GM18526 (cell line): ENCODE measurements around the gene PDE11A.

Experiments used
- POLR2A ChIP-seq: IDR thresholded peaks from 3 replicates; pipeline ENCODE4 v1.6.1; 2011; ENCODE audit not compliant: insufficient read length; ENCODE audit errors: extremely low read depth

The PDE11A gene

GRCh38 chr2:177708106-177708505 is 364.5 kb downstream of the PDE11A start:
- TF ChIP-seq POLR2A = no peak

DNA sequence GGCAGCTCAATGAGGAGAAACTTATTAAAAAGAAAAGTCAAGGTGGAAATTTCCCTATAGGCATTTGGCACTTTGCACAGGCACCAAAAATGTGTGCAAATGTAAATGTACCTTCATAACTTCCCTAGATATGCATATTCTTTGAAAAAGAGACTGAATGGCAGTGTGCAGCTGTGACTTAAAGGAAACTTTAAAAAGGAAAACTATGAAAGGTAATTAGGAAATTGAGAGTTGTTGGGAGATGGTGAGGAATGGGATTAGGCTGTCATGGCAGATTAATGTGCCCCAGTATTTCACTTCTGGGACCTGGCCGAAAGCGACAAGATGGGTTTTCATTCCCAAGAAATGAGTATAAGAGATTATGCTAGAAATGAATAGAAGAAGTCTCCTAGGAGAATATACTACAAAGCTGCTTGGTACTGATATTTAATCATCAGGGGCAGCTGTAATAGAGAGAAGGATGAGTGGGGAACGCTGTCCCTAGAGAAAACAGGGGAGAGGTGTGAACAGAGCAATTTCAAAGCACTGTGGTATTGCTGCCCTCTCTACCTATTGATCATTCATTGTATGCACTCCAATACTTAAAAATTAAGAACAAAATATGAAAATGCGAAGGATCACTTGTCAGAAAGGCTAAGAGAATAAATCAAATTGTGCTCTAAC is 366.9 kb downstream of the PDE11A start:
- no peak for TF ChIP-seq POLR2A

DNA sequence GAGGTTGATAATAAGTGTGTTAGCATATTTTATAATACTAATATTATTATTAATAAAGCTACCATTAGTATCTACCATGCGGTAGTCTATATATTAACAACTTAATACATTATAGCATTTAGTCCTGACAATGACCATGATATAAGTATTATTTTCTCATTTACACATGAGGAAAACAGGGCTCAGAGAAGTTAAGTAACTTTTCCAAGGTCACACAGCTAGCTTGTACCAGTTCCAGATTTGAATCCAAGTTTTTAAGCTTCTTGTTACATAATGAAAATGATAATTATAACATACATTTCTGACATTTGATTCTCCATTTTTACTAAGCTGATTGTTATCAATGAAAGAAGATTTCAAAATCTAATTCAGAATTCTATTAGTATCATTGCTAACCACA is 369.4 kb downstream of the PDE11A start:
- no peak for TF ChIP-seq POLR2A

DNA sequence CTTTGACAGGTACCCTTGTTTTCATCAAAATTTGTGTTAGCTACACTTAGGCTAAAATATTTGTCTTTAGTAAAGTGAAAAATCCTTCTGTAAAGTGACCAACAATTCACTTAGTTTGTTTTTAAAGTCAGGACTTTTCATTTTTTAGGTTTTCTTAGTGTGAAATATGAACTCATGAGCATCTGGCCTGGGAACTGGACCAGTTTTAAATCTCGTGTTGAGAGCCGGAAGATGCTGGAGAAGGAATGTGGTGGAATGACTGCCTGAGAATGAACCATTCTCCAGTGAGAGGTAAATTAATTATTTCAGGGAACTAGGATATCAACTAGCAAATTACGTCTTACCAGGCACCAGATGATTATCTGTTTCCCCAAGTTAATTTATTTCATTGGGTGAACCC is 374.3 kb downstream of the PDE11A start:
- no peak for TF ChIP-seq POLR2A

GRCh38 chr2:177694348-177694747 is 378.2 kb downstream of the PDE11A start:
- TF ChIP-seq POLR2A = no peak

DNA sequence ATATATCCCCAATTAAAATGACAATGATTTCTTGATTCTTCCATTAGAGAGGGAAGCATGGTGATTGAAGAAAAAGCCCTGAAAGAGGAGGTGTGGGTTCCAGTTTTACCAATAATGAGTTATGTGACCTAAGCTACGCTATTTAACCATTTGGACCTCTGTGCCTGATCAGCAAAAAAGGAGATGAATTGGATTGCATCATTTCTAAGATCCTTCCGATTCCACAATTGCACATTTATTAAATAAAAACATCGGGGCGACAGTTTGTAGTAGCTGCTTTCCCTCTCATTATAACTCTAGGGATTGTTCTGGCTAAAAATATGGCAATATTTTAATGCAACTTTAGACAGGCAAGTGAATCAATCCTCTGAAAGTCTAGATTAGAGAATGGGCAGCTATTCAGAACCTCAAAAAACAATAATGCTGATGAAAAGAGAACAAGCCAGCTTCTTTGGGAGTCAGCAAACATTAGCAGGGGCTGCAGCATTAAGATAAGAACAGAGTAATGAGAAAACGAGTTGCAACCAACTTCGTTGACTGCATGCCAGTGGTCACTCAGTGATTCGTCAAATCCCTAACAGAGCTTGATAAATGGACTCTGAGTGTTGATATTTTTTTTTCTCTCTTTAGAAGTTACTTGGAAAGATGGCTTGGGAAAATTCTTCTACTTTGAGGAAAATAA is 378.8 kb downstream of the PDE11A start:
- TF ChIP-seq POLR2A = no peak

DNA sequence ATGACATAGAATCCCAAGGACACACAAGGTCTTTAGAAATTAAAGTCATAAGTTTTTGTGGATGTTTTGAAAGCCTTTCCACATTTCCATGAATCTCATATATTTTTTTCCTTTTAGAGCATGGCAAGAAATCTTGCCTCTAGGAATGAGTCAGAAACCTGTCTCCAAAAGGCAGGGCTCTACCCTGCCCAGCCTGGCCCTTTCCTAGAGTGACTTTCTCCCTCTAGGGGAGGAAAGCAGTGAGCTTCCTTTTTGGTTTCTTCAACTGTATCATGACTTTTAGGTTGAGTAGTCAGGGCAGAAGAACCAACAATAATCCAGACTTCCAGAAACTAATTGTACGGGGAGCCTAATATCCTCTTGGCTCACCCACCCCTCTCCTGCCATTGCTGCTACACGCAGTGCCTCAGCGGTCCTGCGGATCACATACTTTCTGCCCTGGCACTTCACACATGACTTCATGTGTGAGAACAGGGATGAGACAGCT is 379.8 kb downstream of the PDE11A start:
- TF ChIP-seq POLR2A = no peak

DNA sequence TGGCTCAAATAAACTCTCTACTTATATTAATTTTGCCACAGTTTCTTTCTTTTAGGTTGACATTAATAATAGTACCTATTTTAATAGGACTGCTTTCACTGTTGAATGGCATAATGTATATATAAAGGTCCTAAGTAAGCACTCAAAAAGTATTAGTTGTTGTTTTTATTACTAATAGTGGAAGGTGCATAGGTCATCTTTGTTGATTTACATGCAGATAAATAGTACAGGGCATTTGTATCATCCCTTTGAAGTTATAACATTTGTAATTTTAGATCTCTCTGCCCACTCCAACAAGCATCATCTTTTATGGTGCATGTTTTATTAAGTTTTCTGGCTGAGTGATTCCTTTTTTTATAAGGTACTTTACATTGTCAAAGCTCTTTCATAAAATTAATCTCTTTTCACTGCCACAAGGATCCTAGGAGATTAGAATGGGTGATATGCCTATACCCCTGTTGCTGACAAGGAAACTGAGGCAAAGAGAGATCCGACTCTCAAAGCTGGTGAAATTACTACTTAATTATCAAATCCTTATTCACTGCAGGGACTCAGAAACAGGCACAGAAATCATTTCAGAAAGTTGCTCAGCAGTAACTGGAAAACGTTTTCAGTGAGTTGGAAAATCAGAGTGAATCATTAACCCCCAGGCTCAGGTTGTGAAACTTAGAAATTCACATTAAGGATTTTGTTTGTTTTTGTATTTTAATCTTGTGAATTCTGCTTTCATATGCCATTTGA is 380.4 kb downstream of the PDE11A start:
- no peak for TF ChIP-seq POLR2A

DNA sequence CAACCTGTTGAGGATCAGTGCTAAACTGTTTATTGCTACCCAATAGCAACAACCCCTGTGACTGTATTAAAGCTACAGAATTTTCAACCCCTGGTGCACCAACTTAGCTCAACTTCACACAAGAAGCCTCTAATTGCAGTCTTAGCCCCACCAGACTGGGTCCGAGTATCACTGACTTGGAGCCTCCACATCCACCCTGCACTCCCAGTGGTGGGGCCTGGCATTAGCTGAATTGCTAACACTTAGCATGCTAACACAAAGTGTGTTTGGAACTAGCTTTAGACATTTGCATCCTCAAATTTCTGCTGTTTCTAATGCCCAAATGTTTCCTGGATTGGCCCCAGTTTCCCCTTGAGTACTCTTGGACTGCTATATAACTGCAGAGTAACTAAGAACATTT is 381.4 kb downstream of the PDE11A start:
- TF ChIP-seq POLR2A = no peak

DNA sequence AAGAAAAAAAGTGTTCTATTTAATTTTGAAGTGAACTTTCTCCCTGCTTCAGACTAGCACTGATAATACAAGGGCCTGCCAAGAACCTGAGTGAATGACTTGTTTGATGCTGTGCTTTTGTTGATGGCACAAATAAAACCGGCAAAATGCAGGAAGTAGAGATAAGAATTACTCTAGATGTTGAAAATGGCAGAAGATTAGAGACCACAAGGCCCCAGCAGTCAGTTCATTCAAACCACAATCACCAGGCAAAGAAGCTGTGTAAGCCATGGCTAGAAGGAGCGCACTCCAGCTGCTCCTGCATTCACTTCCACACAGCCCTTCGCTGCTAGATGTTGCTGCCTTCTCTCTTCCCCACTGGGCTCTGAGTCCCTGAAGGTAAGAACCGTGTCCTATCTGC is 383.0 kb downstream of the PDE11A start:
- TF ChIP-seq POLR2A = no peak

DNA sequence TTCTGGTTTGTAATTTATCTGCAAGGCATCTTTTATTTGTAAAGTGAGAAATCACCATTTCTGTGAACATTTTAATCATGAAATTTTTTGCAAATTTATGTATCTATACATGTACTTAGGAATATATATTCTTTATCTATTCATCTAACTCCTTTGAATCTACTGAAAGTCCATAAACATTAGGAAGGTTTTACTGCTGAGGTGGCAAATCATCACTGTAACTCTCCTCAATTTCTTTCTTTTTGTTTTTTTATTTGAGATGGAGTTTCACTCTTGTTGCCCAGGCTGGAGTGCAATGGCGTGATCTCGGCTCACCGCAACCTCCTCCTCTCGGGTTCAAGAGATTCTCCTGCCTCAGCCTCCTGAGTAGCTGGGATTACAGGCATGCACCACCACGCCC is 383.7 kb downstream of the PDE11A start:
- TF ChIP-seq POLR2A = no peak

DNA sequence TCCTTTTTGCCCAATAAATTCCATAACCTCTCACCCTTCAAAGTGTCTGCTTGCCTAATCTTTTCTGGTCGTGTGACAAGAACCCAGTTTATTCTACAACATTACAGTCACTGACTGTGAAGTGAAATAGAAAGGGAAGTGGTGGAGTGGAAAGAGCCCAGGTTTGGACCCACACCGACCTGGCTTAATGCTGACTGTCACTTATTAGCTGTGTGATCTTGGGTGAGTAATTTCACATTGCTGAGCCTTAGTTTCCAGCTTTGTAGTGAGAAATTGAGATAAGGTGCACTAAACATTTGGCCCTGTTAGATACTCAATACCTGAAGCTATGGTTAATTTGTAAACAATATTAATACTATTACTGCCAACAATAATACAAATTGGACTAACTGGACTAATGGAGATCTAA is 388.9 kb downstream of the PDE11A start:
- TF ChIP-seq POLR2A = no peak

GRCh38 chr2:177682836-177683660 is 389.5 kb downstream of the PDE11A start:
- no peak for TF ChIP-seq POLR2A

GRCh38 chr2:177682006-177682405 is 390.6 kb downstream of the PDE11A start:
- TF ChIP-seq POLR2A = no peak

DNA sequence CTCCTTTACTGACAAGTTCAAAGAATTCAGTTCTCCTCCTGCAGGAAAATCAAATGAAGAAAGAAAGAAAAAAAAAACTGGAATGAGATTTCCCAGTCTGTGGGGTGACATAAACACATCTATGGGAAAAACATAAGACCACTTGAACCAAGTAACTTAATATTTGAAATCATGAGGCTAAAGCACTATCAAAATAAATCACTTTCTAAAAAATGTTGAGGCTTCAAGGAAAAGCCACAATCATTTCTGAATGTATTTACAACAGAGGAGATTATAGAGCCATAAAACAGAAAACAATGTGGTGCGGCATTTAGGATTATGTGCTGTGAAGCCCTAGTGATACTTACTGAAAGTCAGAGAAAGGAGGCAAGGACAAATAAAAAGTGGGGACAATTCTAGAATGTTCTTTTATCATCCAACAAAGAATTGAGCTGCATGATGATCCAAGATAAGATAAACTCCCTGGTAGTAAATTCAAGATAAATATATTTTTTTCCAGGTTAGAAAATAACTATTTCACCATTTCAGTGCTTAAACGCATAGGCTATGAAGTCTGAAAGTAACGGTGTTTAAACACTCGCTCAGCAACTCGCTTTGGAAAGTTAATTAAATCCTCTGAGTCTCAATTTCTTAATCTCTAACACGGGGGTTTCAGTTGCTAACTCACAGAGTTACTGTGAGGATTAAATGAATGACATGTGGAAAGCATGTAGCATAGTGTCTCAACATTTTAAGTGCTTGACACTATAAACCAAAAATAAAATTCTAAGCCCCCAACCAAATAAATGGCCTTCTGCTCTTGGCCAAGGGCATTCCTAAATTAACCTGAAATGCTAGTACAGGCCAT is 391.5 kb downstream of the PDE11A start:
- TF ChIP-seq POLR2A = no peak
